GM21737 (cell line): ENCODE measurements around the gene METRNL.
"Not testable (repeated sequence)": the region's sequence is repeated elsewhere in the genome, so short reads cannot be mapped to it uniquely, and the experiment has no call there.

ENCODE experiments used
- ATAC-seq: cut with Tn5 transposase; IDR thresholded peaks from one replicate; pipeline ENCODE4 v1.9.1; 2021; ENCODE audit warnings: mild to moderate bottlenecking, moderate library complexity; ENCODE audit not compliant: unreplicated experiment

Gene METRNL

DNA sequence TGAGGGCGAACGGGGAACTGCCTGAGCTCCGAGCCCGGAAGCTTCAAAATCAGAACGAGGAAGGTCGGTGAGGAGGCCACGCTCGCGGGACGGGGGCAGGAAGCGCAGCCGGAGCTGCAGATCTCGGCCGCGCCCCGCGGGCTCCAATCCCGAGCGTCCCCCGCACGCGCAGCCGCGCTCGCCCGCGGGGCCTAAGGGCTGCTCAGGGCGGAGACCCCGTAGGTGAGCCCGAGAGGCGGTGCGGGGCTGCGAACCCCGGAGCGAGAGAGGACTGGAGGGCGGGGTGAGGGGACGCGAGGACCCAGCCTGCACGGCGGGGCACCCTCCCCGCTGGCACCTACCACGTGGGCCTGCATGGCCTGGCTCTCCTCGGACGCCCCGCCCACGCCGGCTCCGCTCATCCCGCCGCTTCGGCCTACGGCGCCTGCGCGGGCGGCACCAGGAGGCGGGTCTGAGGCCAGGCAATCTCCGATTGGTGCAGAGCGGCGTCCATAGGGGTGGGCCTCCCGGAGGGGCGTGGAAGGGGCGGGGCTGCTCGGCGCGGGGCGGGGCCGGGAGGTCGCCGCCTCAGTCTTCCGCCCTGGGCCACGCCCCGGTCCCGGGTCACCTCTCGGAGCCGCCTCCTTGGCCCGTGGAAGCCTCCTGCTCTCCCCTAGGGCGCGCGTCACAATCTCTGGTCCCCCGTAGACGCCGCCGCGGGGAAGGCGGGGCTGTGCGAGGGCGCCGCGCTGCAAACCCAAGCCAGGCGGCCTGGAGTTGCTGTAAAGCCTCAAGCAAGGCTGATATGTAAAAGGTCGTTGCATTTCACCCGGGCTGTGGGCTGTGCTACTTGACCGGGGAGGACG, 27.8 kb upstream of the METRNL start:
- peak; percentile 91 for ATAC-seq

- ATAC-seq: no peak
Observed at GRCh38 chr17:83052241-83052564, 27.2 kb upstream of the METRNL start.

GRCh38 chr17:83053021-83053681, 26.3 kb upstream of the METRNL start:
- no peak for ATAC-seq

DNA sequence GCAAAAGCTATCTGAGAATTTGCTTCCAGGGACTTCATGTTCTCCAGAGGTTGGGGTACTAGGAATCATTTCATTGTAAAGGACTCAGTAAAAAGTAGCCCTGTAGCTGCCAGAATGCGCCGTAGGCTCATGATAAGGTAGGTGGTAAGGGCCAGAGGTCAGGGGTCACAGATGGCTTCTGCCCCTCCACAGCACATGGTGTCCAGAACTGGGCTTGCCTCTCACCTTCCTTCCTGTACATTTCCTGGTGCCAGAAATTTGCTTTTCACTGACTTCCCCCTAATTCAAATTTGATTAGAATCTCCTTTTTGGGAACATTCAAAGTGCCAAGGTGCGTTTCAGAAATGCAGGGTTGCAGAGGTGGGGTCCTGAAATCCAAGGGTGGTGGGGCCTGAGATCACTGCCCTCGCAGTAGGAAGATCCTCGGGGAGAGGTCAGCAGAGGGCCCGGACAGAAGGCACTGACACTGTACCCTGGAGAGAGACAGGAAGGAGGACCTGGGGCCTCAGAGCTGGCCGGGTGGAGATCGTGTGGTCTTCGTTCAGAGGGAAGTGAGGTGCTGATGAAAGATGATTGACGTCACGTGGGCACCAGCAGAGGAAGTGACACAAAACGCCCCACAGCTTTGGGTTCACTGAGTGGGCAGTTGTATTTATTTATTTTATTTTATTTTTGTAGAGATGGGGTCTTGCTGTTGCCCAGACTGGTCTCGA, 25.5 kb upstream of the METRNL start:
- ATAC-seq: no peak

GRCh38 chr17:83054518-83055125, 24.8 kb upstream of the METRNL start:
- ATAC-seq: no peak

- not testable (repeated sequence) for ATAC-seq
Observed at GRCh38 chr17:83055176-83055575, 24.2 kb upstream of the METRNL start.

DNA sequence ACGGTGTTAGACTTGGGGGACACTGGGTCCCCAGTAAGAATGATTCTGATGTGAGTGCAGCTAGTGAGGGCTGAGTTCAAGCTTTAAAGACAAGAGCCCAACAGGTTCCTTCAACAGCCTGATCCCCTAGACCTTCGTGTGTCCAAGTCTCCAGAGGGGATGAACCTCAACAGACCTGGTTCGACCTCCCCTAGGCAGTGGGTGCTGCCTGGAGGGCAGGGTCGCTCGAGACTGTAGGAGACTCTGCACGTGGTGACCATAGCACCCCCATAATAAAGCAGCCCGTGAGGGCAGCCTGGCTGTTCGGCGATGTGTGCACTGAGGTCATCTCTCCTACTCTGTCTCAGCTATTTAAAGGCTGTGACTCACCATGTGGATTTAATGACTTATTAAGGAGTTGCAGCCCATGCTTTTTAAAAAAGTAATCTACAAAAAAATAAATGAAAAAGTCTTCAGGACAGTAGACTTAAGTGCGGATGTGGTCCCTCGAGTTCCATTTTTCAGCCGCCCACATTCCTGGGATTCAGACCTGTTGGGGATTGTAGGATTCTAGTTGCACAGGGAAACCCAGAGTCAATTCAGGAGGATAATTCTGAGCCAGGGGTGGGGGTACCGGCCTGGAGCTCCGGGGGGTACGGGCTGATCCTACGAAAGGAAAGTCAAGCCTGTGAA, 23.4 kb upstream of the METRNL start:
- ATAC-seq: no peak

- no peak for ATAC-seq
Observed at GRCh38 chr17:83056583-83057396, 22.6 kb upstream of the METRNL start.

- ATAC-seq: no peak
Observed at GRCh38 chr17:83057397-83057761, 22.0 kb upstream of the METRNL start.

GRCh38 chr17:83057793-83058265, 21.6 kb upstream of the METRNL start:
- no peak for ATAC-seq

GRCh38 chr17:83058266-83058798, 21.1 kb upstream of the METRNL start:
- ATAC-seq: no peak

DNA sequence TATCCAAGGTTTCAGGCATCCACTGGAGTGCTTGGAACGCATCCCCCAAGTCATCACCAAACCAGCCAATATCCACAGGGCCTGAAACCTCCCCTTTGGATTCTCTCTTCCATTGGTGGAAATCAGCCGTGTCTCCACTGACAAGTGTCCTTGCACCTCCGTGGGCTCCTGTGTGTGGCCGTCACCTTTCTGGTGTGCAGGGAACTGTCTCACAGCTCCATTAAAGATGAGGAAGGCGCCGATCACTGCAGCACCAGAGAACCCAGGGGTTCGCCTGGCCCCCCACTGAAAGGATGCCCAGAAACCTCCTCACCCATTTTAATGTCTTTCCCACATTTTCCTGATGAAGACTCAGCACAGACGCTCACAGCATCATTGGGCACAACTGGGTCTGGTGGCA, 17.8 kb upstream of the METRNL start:
- ATAC-seq: no peak

DNA sequence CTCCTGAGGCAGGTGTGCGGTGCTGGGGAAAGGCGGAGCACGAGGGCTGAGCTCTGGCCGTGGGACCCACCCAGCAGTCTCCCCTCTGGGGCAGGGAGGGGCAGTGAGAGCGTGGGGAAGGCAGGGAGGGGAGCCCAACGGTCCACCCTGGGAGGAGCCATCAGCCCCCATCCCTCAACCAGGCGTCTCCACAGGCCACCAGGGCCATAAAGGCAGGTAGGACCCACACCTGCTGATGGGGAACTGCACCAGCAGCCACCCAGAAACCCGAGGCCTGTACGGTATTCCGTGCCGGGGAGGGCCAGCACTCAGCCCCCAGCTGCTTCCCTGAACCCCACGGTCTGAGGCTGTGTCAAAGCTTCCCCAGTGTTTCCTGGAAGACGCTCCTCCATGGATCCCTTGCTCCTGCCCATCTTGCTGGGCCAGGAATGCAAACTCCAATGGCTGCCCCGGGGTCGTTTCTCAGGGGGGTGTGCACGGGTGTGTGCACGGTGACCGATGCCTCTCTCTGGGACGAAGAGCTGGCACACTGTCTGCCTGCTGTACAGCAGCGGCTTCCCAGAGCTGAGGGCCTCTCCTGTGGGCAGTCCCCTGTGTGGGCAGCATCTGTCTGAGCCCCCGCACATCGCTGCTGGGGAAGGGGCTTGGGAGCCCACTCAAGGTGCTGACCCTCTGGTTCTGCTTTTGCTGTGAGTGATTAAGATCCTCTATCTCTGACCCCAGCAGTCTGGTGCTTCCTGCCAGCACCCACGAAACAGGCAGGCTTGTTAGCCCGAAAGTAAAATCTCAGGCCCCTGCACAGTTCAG, 17.2 kb upstream of the METRNL start:
- no peak for ATAC-seq

DNA sequence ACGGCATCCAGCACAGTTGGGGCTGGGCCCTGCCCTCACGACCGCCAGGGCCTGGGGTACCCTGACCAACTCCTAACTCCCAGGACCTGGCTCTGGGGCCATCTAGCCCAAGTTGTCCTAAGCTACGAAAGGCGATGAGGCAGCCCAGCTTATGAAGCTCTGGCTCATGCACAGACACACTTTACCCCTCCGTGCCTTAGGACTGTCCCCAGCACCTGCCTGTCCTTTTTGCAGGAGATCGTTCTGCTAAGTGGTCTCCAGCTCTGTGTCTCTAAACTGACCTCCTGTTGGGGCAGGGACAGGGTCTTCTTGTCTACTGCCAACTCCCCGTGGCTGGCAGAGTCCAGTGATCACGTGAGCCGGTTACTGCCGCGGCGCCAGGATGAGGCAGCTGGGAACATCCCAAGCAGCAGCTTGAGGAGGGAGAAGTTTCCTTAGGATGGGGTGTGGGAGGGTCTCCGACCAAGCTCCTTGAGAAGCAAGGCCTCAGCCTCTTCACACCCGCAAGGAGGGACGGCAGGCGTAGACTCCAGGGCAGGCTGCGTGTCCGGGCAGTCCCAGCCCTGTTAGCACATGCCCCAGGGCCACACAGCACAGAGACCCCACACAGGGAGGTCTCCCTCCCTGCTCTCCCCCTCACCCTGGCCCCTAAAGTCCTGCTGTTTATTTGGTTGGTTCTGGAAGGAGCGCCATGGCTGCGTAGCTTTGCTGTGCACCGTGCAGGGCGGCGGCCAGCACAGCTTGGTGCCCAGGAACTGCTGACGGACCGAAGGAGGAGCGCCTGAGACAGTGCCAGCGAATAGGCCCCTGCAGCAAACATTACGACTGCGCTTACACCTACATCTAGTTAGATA, 16.4 kb upstream of the METRNL start:
- ATAC-seq: no peak

GRCh38 chr17:83064021-83064731, 15.2 kb upstream of the METRNL start:
- ATAC-seq: no peak

GRCh38 chr17:83064732-83065659, 14.4 kb upstream of the METRNL start:
- no peak for ATAC-seq
